ENCODE results near the gene MAGI2. TPM values are rescaled to one million over a fixed set of nuclear protein-coding genes. Genes with fewer than 3 reads are reported as not detected.

MAGI2 gene
- total and polyA plus RNA-seq, 2 experiments from 2014 or later = 10.4 to 26.4 TPM

GRCh38 chr7:78679112-78679876 is 774.2 kb downstream of the MAGI2 start:
- H3K4me1 Mint-ChIP-seq = peaks cover 6% of the 10 kb centered on the region
- Histone ChIP-seq H3K79me2 (replicated peaks; ENCODE audit: insufficient read depth) (peaks cover 22% of the 10 kb centered on the region; the same call in 1 of the 2 replicates), H2AFZ (no peak overlapping the region), H3K27me3 (ENCODE audit: insufficient read depth) (no peaks in the 10 kb centered on the region), H3F3A (replicated peaks; ENCODE audit: low read depth) (no peaks in the 10 kb centered on the region), H3K27ac (ENCODE audit: low read depth) (no peak overlapping the region), H3K4me2 (no peak overlapping the region), H4K20me1 (replicated peaks; ENCODE audit: insufficient read depth) (peaks cover 4% of the 10 kb centered on the region; the same call in 1 of the 2 replicates), H3K4me3 (no peak overlapping the region), H3K4me1 (ENCODE audit: insufficient read depth) (0 out of 2 replicates have a peak, but pooled peaks cover 5% of the 10 kb centered on the region), H3K9me2 (ENCODE audit: insufficient read depth) (no peaks in the 10 kb centered on the region), H3K36me3 (ENCODE audit: insufficient read depth) (no peaks in the 10 kb centered on the region)
- peaks cover 2% of the 10 kb centered on the region for H3K27me3 Mint-ChIP-seq (ENCODE audit: insufficient read depth, low read depth, poor library complexity)
- H3K36me3 Mint-ChIP-seq (ENCODE audit: low read depth) = no peaks in the 10 kb centered on the region
- H3K9me3 Mint-ChIP-seq = no peaks in the 10 kb centered on the region
- DNase-seq (ENCODE audit: low spot score) (no peak), ATAC-seq (no peak)
- TF ChIP-seq EZH2 (IDR thresholded peaks at IDR 0.05; ENCODE audit: low read depth, unreplicated experiment) (no peak), REST (IDR thresholded peaks at IDR 0.05; ENCODE audit: unreplicated experiment) (no peak), STAT1 (IDR thresholded peaks at IDR 0.05; ENCODE audit: unreplicated experiment) (no peak), ZNF331 (CRISPR knock-in tag; IDR thresholded peaks at IDR 0.05; ENCODE audit: low read depth) (no peak), CREB1 (CRISPR knock-in tag; IDR thresholded peaks at IDR 0.05; ENCODE audit: low read depth) (no peak), POLR2AphosphoS5 (IDR thresholded peaks at IDR 0.05; ENCODE audit: low read depth) (no peak), JUNB (IDR thresholded peaks at IDR 0.05; ENCODE audit: unreplicated experiment) (no peak), ZNF114 (CRISPR knock-in tag; IDR thresholded peaks at IDR 0.05) (no peak), NANOG (IDR thresholded peaks at IDR 0.05; ENCODE audit: borderline replicate concordance) (no peak)
- TF ChIP-seq, protein P1, sequence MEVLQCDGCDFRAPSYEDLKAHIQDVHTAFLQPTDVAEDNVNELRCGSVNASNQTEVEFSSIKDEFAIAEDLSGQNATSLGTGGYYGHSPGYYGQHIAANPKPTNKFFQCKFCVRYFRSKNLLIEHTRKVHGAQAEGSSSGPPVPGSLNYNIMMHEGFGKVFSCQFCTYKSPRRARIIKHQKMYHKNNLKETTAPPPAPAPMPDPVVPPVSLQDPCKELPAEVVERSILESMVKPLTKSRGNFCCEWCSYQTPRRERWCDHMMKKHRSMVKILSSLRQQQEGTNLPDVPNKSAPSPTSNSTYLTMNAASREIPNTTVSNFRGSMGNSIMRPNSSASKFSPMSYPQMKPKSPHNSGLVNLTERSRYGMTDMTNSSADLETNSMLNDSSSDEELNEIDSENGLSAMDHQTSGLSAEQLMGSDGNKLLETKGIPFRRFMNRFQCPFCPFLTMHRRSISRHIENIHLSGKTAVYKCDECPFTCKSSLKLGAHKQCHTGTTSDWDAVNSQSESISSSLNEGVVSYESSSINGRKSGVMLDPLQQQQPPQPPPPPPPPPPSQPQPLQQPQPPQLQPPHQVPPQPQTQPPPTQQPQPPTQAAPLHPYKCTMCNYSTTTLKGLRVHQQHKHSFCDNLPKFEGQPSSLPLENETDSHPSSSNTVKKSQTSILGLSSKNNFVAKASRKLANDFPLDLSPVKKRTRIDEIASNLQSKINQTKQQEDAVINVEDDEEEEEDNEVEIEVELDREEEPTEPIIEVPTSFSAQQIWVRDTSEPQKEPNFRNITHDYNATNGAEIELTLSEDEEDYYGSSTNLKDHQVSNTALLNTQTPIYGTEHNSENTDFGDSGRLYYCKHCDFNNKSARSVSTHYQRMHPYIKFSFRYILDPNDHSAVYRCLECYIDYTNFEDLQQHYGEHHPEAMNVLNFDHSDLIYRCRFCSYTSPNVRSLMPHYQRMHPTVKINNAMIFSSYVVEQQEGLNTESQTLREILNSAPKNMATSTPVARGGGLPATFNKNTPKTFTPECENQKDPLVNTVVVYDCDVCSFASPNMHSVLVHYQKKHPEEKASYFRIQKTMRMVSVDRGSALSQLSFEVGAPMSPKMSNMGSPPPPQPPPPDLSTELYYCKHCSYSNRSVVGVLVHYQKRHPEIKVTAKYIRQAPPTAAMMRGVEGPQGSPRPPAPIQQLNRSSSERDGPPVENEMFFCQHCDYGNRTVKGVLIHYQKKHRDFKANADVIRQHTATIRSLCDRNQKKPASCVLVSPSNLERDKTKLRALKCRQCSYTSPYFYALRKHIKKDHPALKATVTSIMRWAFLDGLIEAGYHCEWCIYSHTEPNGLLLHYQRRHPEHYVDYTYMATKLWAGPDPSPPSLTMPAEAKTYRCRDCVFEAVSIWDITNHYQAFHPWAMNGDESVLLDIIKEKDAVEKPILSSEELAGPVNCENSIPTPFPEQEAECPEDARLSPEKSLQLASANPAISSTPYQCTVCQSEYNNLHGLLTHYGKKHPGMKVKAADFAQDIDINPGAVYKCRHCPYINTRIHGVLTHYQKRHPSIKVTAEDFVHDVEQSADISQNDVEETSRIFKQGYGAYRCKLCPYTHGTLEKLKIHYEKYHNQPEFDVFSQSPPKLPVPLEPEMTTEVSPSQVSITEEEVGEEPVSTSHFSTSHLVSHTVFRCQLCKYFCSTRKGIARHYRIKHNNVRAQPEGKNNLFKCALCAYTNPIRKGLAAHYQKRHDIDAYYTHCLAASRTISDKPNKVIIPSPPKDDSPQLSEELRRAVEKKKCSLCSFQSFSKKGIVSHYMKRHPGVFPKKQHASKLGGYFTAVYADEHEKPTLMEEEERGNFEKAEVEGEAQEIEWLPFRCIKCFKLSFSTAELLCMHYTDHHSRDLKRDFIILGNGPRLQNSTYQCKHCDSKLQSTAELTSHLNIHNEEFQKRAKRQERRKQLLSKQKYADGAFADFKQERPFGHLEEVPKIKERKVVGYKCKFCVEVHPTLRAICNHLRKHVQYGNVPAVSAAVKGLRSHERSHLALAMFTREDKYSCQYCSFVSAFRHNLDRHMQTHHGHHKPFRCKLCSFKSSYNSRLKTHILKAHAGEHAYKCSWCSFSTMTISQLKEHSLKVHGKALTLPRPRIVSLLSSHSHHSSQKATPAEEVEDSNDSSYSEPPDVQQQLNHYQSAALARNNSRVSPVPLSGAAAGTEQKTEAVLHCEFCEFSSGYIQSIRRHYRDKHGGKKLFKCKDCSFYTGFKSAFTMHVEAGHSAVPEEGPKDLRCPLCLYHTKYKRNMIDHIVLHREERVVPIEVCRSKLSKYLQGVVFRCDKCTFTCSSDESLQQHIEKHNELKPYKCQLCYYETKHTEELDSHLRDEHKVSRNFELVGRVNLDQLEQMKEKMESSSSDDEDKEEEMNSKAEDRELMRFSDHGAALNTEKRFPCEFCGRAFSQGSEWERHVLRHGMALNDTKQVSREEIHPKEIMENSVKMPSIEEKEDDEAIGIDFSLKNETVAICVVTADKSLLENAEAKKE (CRISPR knock-in tag; IDR thresholded peaks at IDR 0.05) = no peak
- TF ChIP-seq, protein P2, sequence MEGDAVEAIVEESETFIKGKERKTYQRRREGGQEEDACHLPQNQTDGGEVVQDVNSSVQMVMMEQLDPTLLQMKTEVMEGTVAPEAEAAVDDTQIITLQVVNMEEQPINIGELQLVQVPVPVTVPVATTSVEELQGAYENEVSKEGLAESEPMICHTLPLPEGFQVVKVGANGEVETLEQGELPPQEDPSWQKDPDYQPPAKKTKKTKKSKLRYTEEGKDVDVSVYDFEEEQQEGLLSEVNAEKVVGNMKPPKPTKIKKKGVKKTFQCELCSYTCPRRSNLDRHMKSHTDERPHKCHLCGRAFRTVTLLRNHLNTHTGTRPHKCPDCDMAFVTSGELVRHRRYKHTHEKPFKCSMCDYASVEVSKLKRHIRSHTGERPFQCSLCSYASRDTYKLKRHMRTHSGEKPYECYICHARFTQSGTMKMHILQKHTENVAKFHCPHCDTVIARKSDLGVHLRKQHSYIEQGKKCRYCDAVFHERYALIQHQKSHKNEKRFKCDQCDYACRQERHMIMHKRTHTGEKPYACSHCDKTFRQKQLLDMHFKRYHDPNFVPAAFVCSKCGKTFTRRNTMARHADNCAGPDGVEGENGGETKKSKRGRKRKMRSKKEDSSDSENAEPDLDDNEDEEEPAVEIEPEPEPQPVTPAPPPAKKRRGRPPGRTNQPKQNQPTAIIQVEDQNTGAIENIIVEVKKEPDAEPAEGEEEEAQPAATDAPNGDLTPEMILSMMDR (conservative IDR thresholded peaks at IDR 0.05; ENCODE audit: low read depth in 2 of 2) = no peak
- TF ChIP-seq, protein P3, sequence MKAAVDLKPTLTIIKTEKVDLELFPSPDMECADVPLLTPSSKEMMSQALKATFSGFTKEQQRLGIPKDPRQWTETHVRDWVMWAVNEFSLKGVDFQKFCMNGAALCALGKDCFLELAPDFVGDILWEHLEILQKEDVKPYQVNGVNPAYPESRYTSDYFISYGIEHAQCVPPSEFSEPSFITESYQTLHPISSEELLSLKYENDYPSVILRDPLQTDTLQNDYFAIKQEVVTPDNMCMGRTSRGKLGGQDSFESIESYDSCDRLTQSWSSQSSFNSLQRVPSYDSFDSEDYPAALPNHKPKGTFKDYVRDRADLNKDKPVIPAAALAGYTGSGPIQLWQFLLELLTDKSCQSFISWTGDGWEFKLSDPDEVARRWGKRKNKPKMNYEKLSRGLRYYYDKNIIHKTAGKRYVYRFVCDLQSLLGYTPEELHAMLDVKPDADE (IDR thresholded peaks at IDR 0.05) = no peak
- H3K4me3 Mint-ChIP-seq = no peak overlapping the region
- H3K27ac Mint-ChIP-seq = no peak overlapping the region
